Diencephalon (tissue), 1 donor: ENCODE results near the gene TMEM9B. TPM values are rescaled to one million over a fixed set of nuclear protein-coding genes. Genes with fewer than 3 reads are reported as not detected.

Source experiments
- small RNA-seq: library from RNA; depleted of rRNA; stranded (forward); fragments of <200 nt; gene quantifications from one replicate; pipeline ENCODE3, GENCODE V24; 2014
- total RNA-seq: library from RNA; depleted of rRNA; stranded (reverse); fragments of >200 nt; gene quantifications from one replicate; pipeline ENCODE4 v1.2.3, GENCODE V29; 2014

The TMEM9B gene
- total RNA-seq, result 75.7 TPM

GRCh38 chr11:8964324-8965320, at the start of gene TMEM9B:
TSS of gene TMEM9B (minus strand) at chr11:8964442. CDS start at chr11:8964313, 129 bp downstream.

GRCh38 chr11:9003573-9004182, 39.4 kb upstream of the TMEM9B start, which contains the start of gene NRIP3:
TSS of gene NRIP3 (minus strand) at chr11:9004001. CDS start at chr11:9003935, 66 bp downstream.

GRCh38 chr11:8942518-8943066, 21.6 kb downstream of the TMEM9B start, which contains the start of gene ASCL3:
TSS of gene ASCL3 (minus strand) at chr11:8943016. CDS start at chr11:8938161, 4,855 bp downstream.

GRCh38 chr11:8932564-8933180, 31.6 kb downstream of the TMEM9B start, which contains the start of gene C11orf16:
TSS of gene C11orf16 (minus strand) at chr11:8932947. CDS start at chr11:8932308, 639 bp downstream.

GRCh38 chr11:8911029-8911823, 53.0 kb downstream of the TMEM9B start, which contains the start of gene AKIP1:
TSS of gene AKIP1 (plus strand) at chr11:8911189. CDS start at chr11:8911450, 261 bp downstream.

Small RNA genes within 50 kb of the gene (small RNA-seq; reads per million reads assigned to genes)
- not detected for gene RF00019

Other genes with a start within 250 kb of the TMEM9B start
- 30.9 TPM for gene AKIP1, start 53.3 kb downstream of the TMEM9B start, total RNA-seq
- gene C11orf16, start 31.5 kb downstream of the TMEM9B start, total RNA-seq, result 0.46 TPM
- gene ASCL3, start 21.4 kb downstream of the TMEM9B start, total RNA-seq, result not detected
- gene NRIP3, start 39.6 kb upstream of the TMEM9B start, total RNA-seq, result 49.1 TPM
- 12.5 TPM for gene SCUBE2, start 127.2 kb upstream of the TMEM9B start, total RNA-seq